Caco-2 (cell line): ENCODE data around the gene TTI1. TPM values are rescaled to one million over a fixed set of nuclear protein-coding genes. Genes with fewer than 3 reads are reported as not detected.

Experiments
- BruUV-seq: library from RNA; stranded (reverse); fragments of 400-500 nt; replicated peaks from 2 replicates; lab custom pipeline; 2021; lab: Mats Ljungman, UMichigan
- CTCF ChIA-PET: fragments of 300-600 bp; sonication (Branson Sonifier 250); formaldehyde crosslinking; loops from one replicate; lab custom pipeline; 2022; ENCODE audit warnings: antibody characterized with exemption; lab: Charles Lee
- POLR2A ChIA-PET: fragments of 300-600 bp; sonication (Branson Sonifier 250); formaldehyde crosslinking; loops from one replicate; lab custom pipeline; 2022; ENCODE audit warnings: antibody characterized with exemption; lab: Charles Lee
- DNase-seq, 2 experiments: peaks; one replicate each; pipeline versions ENCODE4 v3.0.0 to v3.0.0-alpha.2; 2020 to 2022
- H3K27me3 ChIP-seq: replicated peaks from 2 replicates; pipeline ENCODE4 v1.6.0; 2011; ENCODE audit warnings: low read length; ENCODE audit not compliant: control insufficient read depth, insufficient read depth
- H3K36me3 ChIP-seq: 2 replicates; pipeline ENCODE4 v1.5.1; 2011; ENCODE audit warnings: low read length; ENCODE audit not compliant: control insufficient read depth, insufficient read depth
- H3K4me1 ChIP-seq: fragments of 250-450 bp; sonication (Bioruptor Pico); 2 replicates; pipeline ENCODE4 v1.5.1; 2020; ENCODE audit warnings: mild to moderate bottlenecking
- H3K4me3 ChIP-seq: 2 replicates; pipeline ENCODE4 v1.5.1; 2011; ENCODE audit warnings: low read depth, mild to moderate bottlenecking, control low read depth, low read length
- H3K9me3 ChIP-seq: fragments of 250-450 bp; sonication (Bioruptor Pico); 2 replicates; pipeline ENCODE4 v1.5.1; 2020; ENCODE audit warnings: mild to moderate bottlenecking, moderate library complexity
- H3K27ac Mint-ChIP-seq: one replicate; pipeline ENCODE4 v1.8.0; 2022; ENCODE audit warnings: mixed read lengths; ENCODE audit not compliant: unreplicated experiment
- H3K27me3 Mint-ChIP-seq: one replicate; pipeline ENCODE4 v1.8.0; 2022; ENCODE audit warnings: mixed read lengths; ENCODE audit not compliant: insufficient read depth, unreplicated experiment
- H3K36me3 Mint-ChIP-seq: one replicate; pipeline ENCODE4 v1.8.0; 2022; ENCODE audit warnings: mild to moderate bottlenecking, mixed read lengths; ENCODE audit not compliant: insufficient read depth, unreplicated experiment
- H3K4me1 Mint-ChIP-seq: one replicate; pipeline ENCODE4 v1.8.0; 2022; ENCODE audit warnings: low read depth, mixed read lengths; ENCODE audit not compliant: unreplicated experiment
- H3K4me3 Mint-ChIP-seq: one replicate; pipeline ENCODE4 v1.8.0; 2022; ENCODE audit warnings: mild to moderate bottlenecking, moderate library complexity, mixed read lengths; ENCODE audit not compliant: unreplicated experiment
- H3K9me3 Mint-ChIP-seq: one replicate; pipeline ENCODE4 v1.8.0; 2022; ENCODE audit warnings: mixed read lengths; ENCODE audit not compliant: unreplicated experiment
- CTCF ChIP-seq, 2 experiments: fragments of 200-600 bp in 1 of 2; IDR thresholded peaks; 1 replicate in 1 of 2; 2 replicates in 1 of 2; pipeline versions ENCODE4 v1.5.1 to v1.8.0; 2011 to 2022; ENCODE audit warnings: antibody characterized with exemption in 1 of 2, control low read depth in 1 of 2, inconsistent platforms in 1 of 2, low read depth in 1 of 2, low read length in 1 of 2, mild to moderate bottlenecking in 1 of 2, moderate library complexity in 1 of 2; ENCODE audit not compliant: insufficient read depth in 1 of 2, severe bottlenecking in 1 of 2, unreplicated experiment in 1 of 2
- intact Hi-C: fragments of 100-400 bp; cut with micrococcal nuclease; formaldehyde crosslinking; loops from one replicate; pipeline ENCODE4 v1.10.0; 2022; ENCODE audit not compliant: unreplicated experiment
- total RNA-seq: library from RNA; stranded (reverse); gene quantifications from 2 replicates; pipeline ENCODE4 v1.2.3, GENCODE V29; 2022

Gene TTI1
- total RNA-seq, 1 experiment from 2014 or later, result 59.2 TPM

GRCh38 chr20:38002422-38002821 lies 30.8 kb downstream of the TTI1 start:
- peak in 1 of 2 experiments; percentile 65 for DNase-seq
- Mint-ChIP-seq H3K36me3 (peaks cover 52% of the 10 kb centered on the region), H3K27me3 (no peaks in the 10 kb centered on the region), H3K27ac (no peak overlapping the region), H3K4me3 (no peak overlapping the region), H3K9me3 (no peaks in the 10 kb centered on the region), H3K4me1 (no peaks in the 10 kb centered on the region)
- H3K36me3 ChIP-seq, result peaks cover 11% of the 10 kb centered on the region
- H3K4me1 ChIP-seq, result no peaks in the 10 kb centered on the region
- H3K9me3 ChIP-seq, result no peaks in the 10 kb centered on the region
- intact Hi-C loops, result no loop called here
- ChIA-PET CTCF (interaction anchor here (1.1 kb wide), 1 partner anchor 438 kb away, joined by 4 read pairs; no protein-coding TSS in a partner anchor), POLR2A (no interaction called here)
- H3K4me3 ChIP-seq, result no peak overlapping the region
- TF ChIP-seq CTCF (IDR thresholded peaks at IDR 0.05; ENCODE audit: insufficient read depth in 1 of 2, low read depth in 1 of 2, low read length in 1 of 2, severe bottlenecking in 1 of 2, unreplicated experiment in 1 of 2), result no peak
- no TSS peak for BruUV-seq
- no peaks in the 10 kb centered on the region for H3K27me3 ChIP-seq

GRCh38 chr20:38001981-38002380 lies 31.3 kb downstream of the TTI1 start:
- H3K36me3 Mint-ChIP-seq, result peaks cover 56% of the 10 kb centered on the region
- intact Hi-C loops, result no loop called here
- CTCF ChIA-PET, result interaction anchor here (1.1 kb wide), 1 partner anchor 438 kb away, joined by 4 read pairs; no protein-coding TSS in a partner anchor
- H3K4me1 ChIP-seq, result no peaks in the 10 kb centered on the region
- TF ChIP-seq CTCF (IDR thresholded peaks at IDR 0.05; ENCODE audit: insufficient read depth in 1 of 2, low read depth in 1 of 2, low read length in 1 of 2, severe bottlenecking in 1 of 2, unreplicated experiment in 1 of 2), result no peak
- H3K27ac Mint-ChIP-seq, result no peak overlapping the region
- H3K4me3 ChIP-seq, result no peak overlapping the region
- peak in 1 of 2 experiments; percentile 30 for DNase-seq
- H3K27me3 ChIP-seq, result no peaks in the 10 kb centered on the region
- H3K27me3 Mint-ChIP-seq, result no peaks in the 10 kb centered on the region
- H3K9me3 ChIP-seq, result no peaks in the 10 kb centered on the region
- H3K36me3 ChIP-seq, result peaks cover 13% of the 10 kb centered on the region
- H3K9me3 Mint-ChIP-seq, result no peaks in the 10 kb centered on the region
- H3K4me1 Mint-ChIP-seq, result no peaks in the 10 kb centered on the region
- no TSS peak for BruUV-seq
- POLR2A ChIA-PET, result no interaction called here
- no peak overlapping the region for H3K4me3 Mint-ChIP-seq

- POLR2A ChIA-PET, result no interaction called here
These were observed 31.9 kb downstream of the TTI1 start for GRCh38 chr20:38001173-38001875.

More at GRCh38 chr20:38001173-38001875, 31.9 kb downstream of the TTI1 start:
- Mint-ChIP-seq H3K4me1 (no peaks in the 10 kb centered on the region), H3K4me3 (no peak overlapping the region), H3K9me3 (no peaks in the 10 kb centered on the region), H3K27me3 (no peaks in the 10 kb centered on the region), H3K36me3 (peaks cover 63% of the 10 kb centered on the region), H3K27ac (no peak overlapping the region)
- TF ChIP-seq CTCF (IDR thresholded peaks at IDR 0.05; ENCODE audit: insufficient read depth in 1 of 2, low read depth in 1 of 2, low read length in 1 of 2, severe bottlenecking in 1 of 2, unreplicated experiment in 1 of 2), result no peak
- no TSS peak for BruUV-seq
- CTCF ChIA-PET, result interaction anchor here (1.1 kb wide), 1 partner anchor 437 kb away, joined by 4 read pairs; no protein-coding TSS in a partner anchor
- intact Hi-C loops, result no loop called here
- no peak for DNase-seq
- no peaks in the 10 kb centered on the region for H3K4me1 ChIP-seq
- no peak overlapping the region for H3K4me3 ChIP-seq
- peaks cover 13% of the 10 kb centered on the region for H3K36me3 ChIP-seq
- H3K9me3 ChIP-seq, result no peaks in the 10 kb centered on the region
- no peaks in the 10 kb centered on the region for H3K27me3 ChIP-seq
